ENCODE data around the gene ASB18.

ASB18 gene

GRCh38 chr2:236164925-236165841, 99.0 kb downstream of the ASB18 start:
- H3K4me1 ChIP-seq (ENCODE audit: control insufficient read depth, insufficient read depth, low read length), result no peaks in the 10 kb centered on the region; the same call in 1 of the 2 replicates
- no peak for TF ChIP-seq ZNF398 (tag by site-specific recombination; IDR thresholded peaks at IDR 0.05)
- no peak for TF ChIP-seq SCRT1 (tag by site-specific recombination; IDR thresholded peaks at IDR 0.05; ENCODE audit: borderline replicate concordance)
- no peak for TF ChIP-seq ZNF776 (tag by site-specific recombination; IDR thresholded peaks at IDR 0.05; ENCODE audit: borderline replicate concordance)
- TF ChIP-seq ZNF843 (tag by site-specific recombination; IDR thresholded peaks at IDR 0.05), result no peak
- no peak for TF ChIP-seq ZNF501 (tag by site-specific recombination; IDR thresholded peaks at IDR 0.05)
- no peak for TF ChIP-seq ZNF610 (tag by site-specific recombination; IDR thresholded peaks at IDR 0.05; ENCODE audit: borderline replicate concordance)
- no peaks in the 10 kb centered on the region for H3K9me3 ChIP-seq (ENCODE audit: control insufficient read depth, insufficient read depth, low read depth, low read length)
- H3K36me3 ChIP-seq (ENCODE audit: control insufficient read depth in 2 of 2, insufficient read depth in 1 of 2, low read length in 2 of 2), result peaks cover 0 to 25% of the 10 kb centered on the region in 2 experiments; a peak in 1 of 3 replicates
- ChIA-PET CTCF (interaction anchor here (0.6 to 1.5 kb wide), 2 partner anchors 19 to 386 kb away, joined by 3 to 4 read pairs; no protein-coding TSS in a partner anchor), POLR2A (no interaction called here)
- H3K27ac ChIP-seq (ENCODE audit: extremely low read depth, low read depth, low read length), result no peak overlapping the region
- no peak overlapping the region for H3K4me3 ChIP-seq (ENCODE audit: low read depth, low read length)

- Histone ChIP-seq H3K4me3 (ENCODE audit: low read depth, low read length) (no peak overlapping the region), H3K36me3 (ENCODE audit: control insufficient read depth in 2 of 2, insufficient read depth in 1 of 2, low read length in 2 of 2) (peaks cover 0 to 22% of the 10 kb centered on the region in 2 experiments; a peak in 1 of 3 replicates)
Observed at GRCh38 chr2:236164201-236164924, 99.8 kb downstream of the ASB18 start.

More at GRCh38 chr2:236164201-236164924, 99.8 kb downstream of the ASB18 start:
- Histone ChIP-seq H3K9me3 (ENCODE audit: control insufficient read depth, insufficient read depth, low read depth, low read length) (no peaks in the 10 kb centered on the region), H3K4me1 (ENCODE audit: control insufficient read depth, insufficient read depth, low read length) (no peaks in the 10 kb centered on the region; the same call in 1 of the 2 replicates), H3K27ac (ENCODE audit: extremely low read depth, low read depth, low read length) (no peak overlapping the region)
- TF ChIP-seq ZNF26 (tag by site-specific recombination; IDR thresholded peaks at IDR 0.05) (no peak), GFI1B (tag by site-specific recombination; IDR thresholded peaks at IDR 0.05) (no peak), GLI4 (tag by site-specific recombination; IDR thresholded peaks at IDR 0.05) (no peak), ZNF561 (tag by site-specific recombination; IDR thresholded peaks at IDR 0.05; ENCODE audit: borderline replicate concordance) (no peak), ZNF302 (tag by site-specific recombination; IDR thresholded peaks at IDR 0.05; ENCODE audit: low read depth) (no peak), MEIS1 (CRISPR knock-in tag; IDR thresholded peaks at IDR 0.05; ENCODE audit: borderline replicate concordance) (no peak), ZFP41 (tag by site-specific recombination; IDR thresholded peaks at IDR 0.05; ENCODE audit: borderline replicate concordance) (no peak), ZNF776 (tag by site-specific recombination; IDR thresholded peaks at IDR 0.05; ENCODE audit: borderline replicate concordance) (no peak), ZNF148 (tag by site-specific recombination; IDR thresholded peaks at IDR 0.05; ENCODE audit: borderline replicate concordance) (no peak), ATF2 (tag by site-specific recombination; IDR thresholded peaks at IDR 0.05; ENCODE audit: low read depth) (no peak), ZNF433 (tag by site-specific recombination; IDR thresholded peaks at IDR 0.05; ENCODE audit: low read depth) (no peak), BCL11A (tag by site-specific recombination; IDR thresholded peaks at IDR 0.05; ENCODE audit: low read depth) (no peak), ZNF266 (tag by site-specific recombination; IDR thresholded peaks at IDR 0.05; ENCODE audit: low read depth) (no peak), ZNF548 (tag by site-specific recombination; IDR thresholded peaks at IDR 0.05) (no peak), ZNF175 (tag by site-specific recombination; IDR thresholded peaks at IDR 0.05) (no peak)
- ChIA-PET CTCF (no interaction called here), POLR2A (no interaction called here)
